SK-N-SH (cell line): ENCODE data around the gene RPUSD3. TPM values are rescaled to one million over a fixed set of nuclear protein-coding genes. Genes with fewer than 3 reads are reported as not detected.

Experiments
- CTCF ChIA-PET: fragments of 300-600, 350-600 bp; formaldehyde crosslinking; extraction: SDS; loops from one replicate; lab custom pipeline; 2021; lab: Yijun Ruan, JAX
- POLR2A ChIA-PET: fragments of 350-600 bp; sonication (Branson Sonifier 250); formaldehyde crosslinking; extraction: SDS; loops from one replicate; lab custom pipeline; 2020; ENCODE audit warnings: antibody characterized with exemption, inconsistent platforms; lab: Yijun Ruan, JAX
- DNase-seq: peaks from one replicate; pipeline ENCODE4 v3.0.0; 2012
- H2AFZ ChIP-seq: fragments of 200-600 bp; sonication (generic); 2 replicates; pipeline ENCODE4 v1.8.1; 2016; ENCODE audit warnings: antibody characterized with exemption, mild to moderate bottlenecking, low read depth
- H3F3A ChIP-seq: fragments of 200-600 bp; sonication (generic); replicated peaks from 2 replicates; pipeline ENCODE3; 2016; ENCODE audit warnings: antibody characterized with exemption, mild to moderate bottlenecking; ENCODE audit not compliant: insufficient read depth
- H3K27ac ChIP-seq, 2 experiments: fragments of 200-500 bp in 1 of 2; fragments of 200-600 bp in 1 of 2; sonication (Bioruptor generic) in 1 of 2; sonication (generic), shearing (Covaris generic) in 1 of 2; 2 replicates each; pipeline versions ENCODE4 v1.5.1 to v1.6.1; 2014 to 2016; ENCODE audit warnings: low read depth in 2 of 2, inconsistent platforms in 1 of 2, low read length in 1 of 2, mild to moderate bottlenecking in 1 of 2, mixed read lengths in 1 of 2
- H3K27me3 ChIP-seq: fragments of 200-600 bp; sonication (generic), shearing (Covaris generic); 2 replicates; pipeline ENCODE4 v1.6.1; 2016; ENCODE audit warnings: mixed run types; ENCODE audit not compliant: insufficient read depth
- H3K36me3 ChIP-seq, 2 experiments: fragments of 200-500 bp in 1 of 2; fragments of 200-600 bp in 1 of 2; sonication (Bioruptor generic) in 1 of 2; sonication (generic) in 1 of 2; replicated peaks in 1 of 2; 2 replicates each; pipeline versions ENCODE3 to v1.5.1; 2014 to 2016; ENCODE audit warnings: low read length in 1 of 2, mild to moderate bottlenecking in 1 of 2; ENCODE audit not compliant: insufficient read depth in 2 of 2, control insufficient read depth in 1 of 2
- H3K4me1 ChIP-seq, 2 experiments: fragments of 200-500 bp in 1 of 2; fragments of 200-600 bp in 1 of 2; sonication (Bioruptor generic) in 1 of 2; sonication (generic), shearing (Covaris generic) in 1 of 2; 2 replicates each; pipeline versions ENCODE4 v1.5.1 to v1.6.1; 2014 to 2016; ENCODE audit warnings: low read depth in 1 of 2, low read length in 1 of 2, mixed run types in 1 of 2; ENCODE audit not compliant: insufficient read depth in 2 of 2, control insufficient read depth in 1 of 2
- H3K4me2 ChIP-seq: fragments of 200-600 bp; sonication (generic), shearing (Covaris generic); 2 replicates; pipeline ENCODE4 v1.6.1; 2017; ENCODE audit warnings: mixed run types
- H3K4me3 ChIP-seq, 2 experiments: fragments of 200-500 bp in 1 of 2; fragments of 200-600 bp in 1 of 2; sonication (Bioruptor generic) in 1 of 2; sonication (generic), shearing (Covaris generic) in 1 of 2; 2 replicates each; pipeline versions ENCODE4 v1.5.1 to v1.8.1; 2014 to 2016; ENCODE audit warnings: low read depth in 2 of 2, inconsistent platforms in 1 of 2, low read length in 1 of 2, mild to moderate bottlenecking in 1 of 2, mixed read lengths in 1 of 2, moderate library complexity in 1 of 2
- H3K79me2 ChIP-seq: fragments of 200-600 bp; sonication (generic); 2 replicates; pipeline ENCODE4 v1.8.1; 2017; ENCODE audit warnings: mild to moderate bottlenecking; ENCODE audit not compliant: insufficient read depth
- H3K9ac ChIP-seq: fragments of 200-600 bp; sonication (generic); 2 replicates; pipeline ENCODE4 v1.6.1; 2017; ENCODE audit warnings: mixed run types
- H3K9me2 ChIP-seq: fragments of 200-600 bp; sonication (generic); 2 replicates; pipeline ENCODE4 v1.6.1; 2017; ENCODE audit warnings: mixed run types
- H3K9me3 ChIP-seq: fragments of 200-600 bp; sonication (generic); 2 replicates; pipeline ENCODE4 v1.6.1; 2017; ENCODE audit warnings: mixed run types, mild to moderate bottlenecking, moderate library complexity
- H4K20me1 ChIP-seq: fragments of 200-600 bp; sonication (generic); 2 replicates; pipeline ENCODE4 v1.6.1; 2017; ENCODE audit warnings: mild to moderate bottlenecking, mixed run types; ENCODE audit not compliant: insufficient read depth
- CHD2 ChIP-seq: fragments of 150-350 bp; IDR thresholded peaks from 2 replicates; pipeline ENCODE4 v1.6.1; 2018; ENCODE audit warnings: low read length; ENCODE audit not compliant: partially characterized antibody
- ELF1 ChIP-seq: IDR thresholded peaks from 2 replicates; pipeline ENCODE4 v1.4.0; 2012
- EP300 ChIP-seq, 2 experiments: IDR thresholded peaks; 2 replicates each; pipeline versions ENCODE4 v1.4.0 to v1.6.1; 2012; ENCODE audit warnings: borderline replicate concordance in 1 of 2, low read depth in 1 of 2, low read length in 1 of 2
- EZH2phosphoT487 ChIP-seq: fragments of 200-600 bp; sonication (generic); IDR thresholded peaks from 2 replicates; pipeline ENCODE4 v1.6.1; 2017; ENCODE audit warnings: low read depth, mixed run types, mild to moderate bottlenecking, antibody characterized with exemption, moderate library complexity, borderline replicate concordance
- GABPA ChIP-seq: IDR thresholded peaks from 2 replicates; pipeline ENCODE4 v1.4.0; 2012; ENCODE audit warnings: low read depth, mild to moderate bottlenecking
- MXI1 ChIP-seq: IDR thresholded peaks from 2 replicates; pipeline ENCODE4 v1.6.1; 2012; ENCODE audit warnings: mild to moderate bottlenecking, low read depth, low read length, improper control_type of control experiment
- NFIC ChIP-seq: IDR thresholded peaks from 2 replicates; pipeline ENCODE4 v1.4.0; 2012; ENCODE audit warnings: borderline replicate concordance
- NRF1 ChIP-seq: IDR thresholded peaks from 2 replicates; pipeline ENCODE4 v1.6.1; 2012; ENCODE audit warnings: low read depth, mild to moderate bottlenecking, low read length
- POLR2AphosphoS5 ChIP-seq: IDR thresholded peaks from 2 replicates; pipeline ENCODE4 v1.6.1; 2012; ENCODE audit warnings: low read depth, low read length
- SMC3 ChIP-seq: IDR thresholded peaks from 2 replicates; pipeline ENCODE4 v1.6.1; 2012; ENCODE audit warnings: low read depth, low read length, improper control_type of control experiment
- TAF1 ChIP-seq: IDR thresholded peaks from 2 replicates; pipeline ENCODE4 v1.6.1; 2012; ENCODE audit warnings: low read depth, mild to moderate bottlenecking, low read length, moderate library complexity, borderline replicate concordance
- WGBS: methylation state at CpG from one replicate; pipeline ENCODE4 v1.1.6; 2017; ENCODE audit warnings: low lambda C conversion rate; 5-methylcytosine and 5-hydroxymethylcytosine counted together
- polyA plus RNA-seq, 3 experiments: library from polyadenylated mRNA; depleted of rRNA; stranded (reverse); fragments of >200 nt; gene quantifications; 2 replicates each; pipeline ENCODE4 v1.2.3, GENCODE V29; 2012
- TF ChIP-seq, protein P1 (sequence below): fragments of 150-350 bp; IDR thresholded peaks from 2 replicates; pipeline ENCODE4 v1.6.1; 2016; ENCODE audit warnings: mild to moderate bottlenecking, low read depth, low read length
- TF ChIP-seq, protein P2 (sequence below): fragments of 200-600 bp; sonication (generic); IDR thresholded peaks from 2 replicates; pipeline ENCODE4 v1.6.1; 2017; ENCODE audit warnings: antibody characterized with exemption, mild to moderate bottlenecking, moderate library complexity
- TF ChIP-seq, protein P3 (sequence below): IDR thresholded peaks from 2 replicates; pipeline ENCODE4 v1.4.0; 2012; ENCODE audit warnings: low read depth
- TF ChIP-seq, protein P4 (sequence below): IDR thresholded peaks from 2 replicates; pipeline ENCODE4; 2012
- TF ChIP-seq, protein P5 (sequence below): IDR thresholded peaks from 2 replicates; pipeline ENCODE4 v1.4.0; 2012; ENCODE audit warnings: low read depth, borderline replicate concordance
- TF ChIP-seq, protein P6 (sequence below): IDR thresholded peaks from 2 replicates; pipeline ENCODE4 v1.6.1; 2012; ENCODE audit warnings: mild to moderate bottlenecking, low read depth, low read length, moderate library complexity

Gene RPUSD3, protein sequence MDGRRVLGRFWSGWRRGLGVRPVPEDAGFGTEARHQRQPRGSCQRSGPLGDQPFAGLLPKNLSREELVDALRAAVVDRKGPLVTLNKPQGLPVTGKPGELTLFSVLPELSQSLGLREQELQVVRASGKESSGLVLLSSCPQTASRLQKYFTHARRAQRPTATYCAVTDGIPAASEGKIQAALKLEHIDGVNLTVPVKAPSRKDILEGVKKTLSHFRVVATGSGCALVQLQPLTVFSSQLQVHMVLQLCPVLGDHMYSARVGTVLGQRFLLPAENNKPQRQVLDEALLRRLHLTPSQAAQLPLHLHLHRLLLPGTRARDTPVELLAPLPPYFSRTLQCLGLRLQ
- 43.4 and 48.0 TPM in 2 replicates for polyA plus RNA-seq (2012; rRNA removed)
- 21.7 and 28.2 TPM in 2 replicates for polyA plus RNA-seq (2012; cell fraction: cytosol; rRNA removed)
- 44.5 and 46.6 TPM in 2 replicates for polyA plus RNA-seq (2012; cell fraction: nucleus; rRNA removed)

DNA sequence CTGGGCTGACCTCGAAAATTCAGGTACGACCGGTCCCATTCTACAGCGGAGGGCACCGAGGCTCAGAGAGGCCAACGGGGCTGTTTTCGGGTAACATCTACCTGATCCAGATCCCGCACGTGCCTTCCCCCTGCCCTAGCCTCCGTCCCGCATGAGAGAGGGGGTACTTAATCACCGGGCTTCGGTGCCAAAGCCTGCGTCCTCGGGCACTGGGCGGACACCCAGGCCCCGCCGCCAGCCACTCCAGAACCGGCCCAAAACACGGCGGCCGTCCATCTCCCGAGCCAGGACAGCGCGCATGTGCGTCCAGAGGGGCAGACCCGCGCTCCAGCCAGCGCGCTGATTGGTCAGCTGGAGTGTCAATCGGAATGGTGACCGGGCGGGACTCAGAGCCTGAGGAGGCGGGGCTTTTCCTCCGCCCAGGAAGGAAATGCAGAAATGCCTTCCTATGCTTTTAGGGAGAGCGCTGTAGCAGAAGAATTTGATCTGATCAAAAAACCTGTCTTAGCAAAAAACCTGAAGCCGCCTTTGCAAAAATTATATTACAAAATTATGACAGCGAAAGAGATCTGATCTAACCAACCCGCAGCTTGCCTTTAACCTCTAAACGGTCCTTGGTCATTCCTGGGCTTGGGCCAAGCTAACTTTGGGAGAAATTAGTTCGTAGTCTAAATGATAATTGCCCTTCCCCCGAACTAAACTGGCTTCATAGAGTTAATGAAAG lies at the start of gene RPUSD3:
RPUSD3 (minus strand) TSS at position 294 of the 724 bp plus-strand sequence; CDS start at position 276, 18 bp downstream.
- Histone ChIP-seq H3K27ac (peak within 1 kb of the TSS; percentile 58 to 74), H3K9ac (peak within 1 kb of the TSS; percentile 66), H4K20me1 (no peaks in the 10 kb centered on the region), H3F3A (peaks cover 3% of the 10 kb centered on the region), H3K9me3 (no peaks in the 10 kb centered on the region), H3K4me3 (peak within 1 kb of the TSS; percentile 74 to 88), H3K4me2 (peak within 1 kb of the TSS; percentile 94), H2AFZ (peak within 1 kb of the TSS; percentile 98), H3K4me1 (peaks cover 5% of the 10 kb centered on the region in 2 experiments; a peak in 2 of 4 replicates), H3K9me2 (no peaks in the 10 kb centered on the region), H3K36me3 (peaks cover 8 to 13% of the 10 kb centered on the region in 2 experiments), H3K79me2 (peaks cover 13% of the 10 kb centered on the region; the same call in 1 of the 2 replicates), H3K27me3 (no peaks in the 10 kb centered on the region)
- POLR2A ChIA-PET, result interaction anchor here (0.8 to 1.2 kb wide), 4 partner anchors 47 to 103 kb away, joined by 3 to 4 read pairs (median 4); partner anchors contain the start of genes ARPC4, JAGN1 and TADA3
- 1% methylated on average over 18 of the region's 42 CpGs for WGBS
- CTCF ChIA-PET, result interaction anchor here (1.0 to 3.6 kb wide), 3 partner anchors 16 to 90 kb away, joined by 3 to 10 read pairs (median 4); partner anchors contain the start of gene CRELD1
- TF ChIP-seq, protein P1, sequence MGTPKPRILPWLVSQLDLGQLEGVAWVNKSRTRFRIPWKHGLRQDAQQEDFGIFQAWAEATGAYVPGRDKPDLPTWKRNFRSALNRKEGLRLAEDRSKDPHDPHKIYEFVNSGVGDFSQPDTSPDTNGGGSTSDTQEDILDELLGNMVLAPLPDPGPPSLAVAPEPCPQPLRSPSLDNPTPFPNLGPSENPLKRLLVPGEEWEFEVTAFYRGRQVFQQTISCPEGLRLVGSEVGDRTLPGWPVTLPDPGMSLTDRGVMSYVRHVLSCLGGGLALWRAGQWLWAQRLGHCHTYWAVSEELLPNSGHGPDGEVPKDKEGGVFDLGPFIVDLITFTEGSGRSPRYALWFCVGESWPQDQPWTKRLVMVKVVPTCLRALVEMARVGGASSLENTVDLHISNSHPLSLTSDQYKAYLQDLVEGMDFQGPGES, result peak; percentile 78
- TF ChIP-seq TAF1 (peak; percentile 53; the same call in 1 of the 2 replicates), NFIC (0 out of 2 replicates have a peak, but pooled peaks have one; percentile 8), ELF1 (peak; percentile 54; the same call in 1 of the 2 replicates), MXI1 (peak; percentile 58; the same call in 1 of the 2 replicates), GABPA (peak; percentile 59), NRF1 (peak; percentile 80), SMC3 (no peak), CHD2 (peak; percentile 49), EP300 (IDR thresholded peaks at IDR 0.05; ENCODE audit: borderline replicate concordance in 1 of 2, low read depth in 1 of 2, low read length in 1 of 2) (no peak), EZH2phosphoT487 (no peak), POLR2AphosphoS5 (peak; percentile 86)
- TF ChIP-seq, protein P2, sequence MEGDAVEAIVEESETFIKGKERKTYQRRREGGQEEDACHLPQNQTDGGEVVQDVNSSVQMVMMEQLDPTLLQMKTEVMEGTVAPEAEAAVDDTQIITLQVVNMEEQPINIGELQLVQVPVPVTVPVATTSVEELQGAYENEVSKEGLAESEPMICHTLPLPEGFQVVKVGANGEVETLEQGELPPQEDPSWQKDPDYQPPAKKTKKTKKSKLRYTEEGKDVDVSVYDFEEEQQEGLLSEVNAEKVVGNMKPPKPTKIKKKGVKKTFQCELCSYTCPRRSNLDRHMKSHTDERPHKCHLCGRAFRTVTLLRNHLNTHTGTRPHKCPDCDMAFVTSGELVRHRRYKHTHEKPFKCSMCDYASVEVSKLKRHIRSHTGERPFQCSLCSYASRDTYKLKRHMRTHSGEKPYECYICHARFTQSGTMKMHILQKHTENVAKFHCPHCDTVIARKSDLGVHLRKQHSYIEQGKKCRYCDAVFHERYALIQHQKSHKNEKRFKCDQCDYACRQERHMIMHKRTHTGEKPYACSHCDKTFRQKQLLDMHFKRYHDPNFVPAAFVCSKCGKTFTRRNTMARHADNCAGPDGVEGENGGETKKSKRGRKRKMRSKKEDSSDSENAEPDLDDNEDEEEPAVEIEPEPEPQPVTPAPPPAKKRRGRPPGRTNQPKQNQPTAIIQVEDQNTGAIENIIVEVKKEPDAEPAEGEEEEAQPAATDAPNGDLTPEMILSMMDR, result no peak
- TF ChIP-seq, protein P3, sequence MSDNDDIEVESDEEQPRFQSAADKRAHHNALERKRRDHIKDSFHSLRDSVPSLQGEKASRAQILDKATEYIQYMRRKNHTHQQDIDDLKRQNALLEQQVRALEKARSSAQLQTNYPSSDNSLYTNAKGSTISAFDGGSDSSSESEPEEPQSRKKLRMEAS, result peak; percentile 40; the same call in 1 of the 2 replicates
- TF ChIP-seq, protein P4, sequence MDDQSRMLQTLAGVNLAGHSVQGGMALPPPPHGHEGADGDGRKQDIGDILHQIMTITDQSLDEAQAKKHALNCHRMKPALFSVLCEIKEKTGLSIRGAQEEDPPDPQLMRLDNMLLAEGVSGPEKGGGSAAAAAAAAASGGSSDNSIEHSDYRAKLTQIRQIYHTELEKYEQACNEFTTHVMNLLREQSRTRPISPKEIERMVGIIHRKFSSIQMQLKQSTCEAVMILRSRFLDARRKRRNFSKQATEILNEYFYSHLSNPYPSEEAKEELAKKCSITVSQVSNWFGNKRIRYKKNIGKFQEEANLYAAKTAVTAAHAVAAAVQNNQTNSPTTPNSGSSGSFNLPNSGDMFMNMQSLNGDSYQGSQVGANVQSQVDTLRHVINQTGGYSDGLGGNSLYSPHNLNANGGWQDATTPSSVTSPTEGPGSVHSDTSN, result peak; percentile 100
- TF ChIP-seq, protein P5, sequence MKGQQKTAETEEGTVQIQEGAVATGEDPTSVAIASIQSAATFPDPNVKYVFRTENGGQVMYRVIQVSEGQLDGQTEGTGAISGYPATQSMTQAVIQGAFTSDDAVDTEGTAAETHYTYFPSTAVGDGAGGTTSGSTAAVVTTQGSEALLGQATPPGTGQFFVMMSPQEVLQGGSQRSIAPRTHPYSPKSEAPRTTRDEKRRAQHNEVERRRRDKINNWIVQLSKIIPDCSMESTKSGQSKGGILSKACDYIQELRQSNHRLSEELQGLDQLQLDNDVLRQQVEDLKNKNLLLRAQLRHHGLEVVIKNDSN, result no peak
- TF ChIP-seq, protein P6, sequence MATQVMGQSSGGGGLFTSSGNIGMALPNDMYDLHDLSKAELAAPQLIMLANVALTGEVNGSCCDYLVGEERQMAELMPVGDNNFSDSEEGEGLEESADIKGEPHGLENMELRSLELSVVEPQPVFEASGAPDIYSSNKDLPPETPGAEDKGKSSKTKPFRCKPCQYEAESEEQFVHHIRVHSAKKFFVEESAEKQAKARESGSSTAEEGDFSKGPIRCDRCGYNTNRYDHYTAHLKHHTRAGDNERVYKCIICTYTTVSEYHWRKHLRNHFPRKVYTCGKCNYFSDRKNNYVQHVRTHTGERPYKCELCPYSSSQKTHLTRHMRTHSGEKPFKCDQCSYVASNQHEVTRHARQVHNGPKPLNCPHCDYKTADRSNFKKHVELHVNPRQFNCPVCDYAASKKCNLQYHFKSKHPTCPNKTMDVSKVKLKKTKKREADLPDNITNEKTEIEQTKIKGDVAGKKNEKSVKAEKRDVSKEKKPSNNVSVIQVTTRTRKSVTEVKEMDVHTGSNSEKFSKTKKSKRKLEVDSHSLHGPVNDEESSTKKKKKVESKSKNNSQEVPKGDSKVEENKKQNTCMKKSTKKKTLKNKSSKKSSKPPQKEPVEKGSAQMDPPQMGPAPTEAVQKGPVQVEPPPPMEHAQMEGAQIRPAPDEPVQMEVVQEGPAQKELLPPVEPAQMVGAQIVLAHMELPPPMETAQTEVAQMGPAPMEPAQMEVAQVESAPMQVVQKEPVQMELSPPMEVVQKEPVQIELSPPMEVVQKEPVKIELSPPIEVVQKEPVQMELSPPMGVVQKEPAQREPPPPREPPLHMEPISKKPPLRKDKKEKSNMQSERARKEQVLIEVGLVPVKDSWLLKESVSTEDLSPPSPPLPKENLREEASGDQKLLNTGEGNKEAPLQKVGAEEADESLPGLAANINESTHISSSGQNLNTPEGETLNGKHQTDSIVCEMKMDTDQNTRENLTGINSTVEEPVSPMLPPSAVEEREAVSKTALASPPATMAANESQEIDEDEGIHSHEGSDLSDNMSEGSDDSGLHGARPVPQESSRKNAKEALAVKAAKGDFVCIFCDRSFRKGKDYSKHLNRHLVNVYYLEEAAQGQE, result no peak
- DNase-seq, result peak; percentile 100
